Panc1 (cell line): ENCODE measurements around the gene TSPYL4. TPM values are rescaled to one million over a fixed set of nuclear protein-coding genes. Genes with fewer than 3 reads are reported as not detected.

Experiments used
- ATAC-seq: fragments of 200-7000 bp; cut with Tn5 transposase; 2 replicates; pipeline ENCODE4 v1.9.1; 2020; ENCODE audit warnings: mild to moderate bottlenecking, moderate library complexity
- BruUV-seq: library from RNA; stranded (reverse); fragments of 400-500 nt; replicated peaks from 2 replicates; lab custom pipeline; 2021; lab: Mats Ljungman, UMichigan
- CTCF ChIA-PET: fragments of 300-600 bp; sonication (Branson Sonifier 250); formaldehyde crosslinking; loops from one replicate; lab custom pipeline; 2022; ENCODE audit warnings: antibody characterized with exemption; lab: Charles Lee
- POLR2A ChIA-PET: fragments of 300-600 bp; sonication (Branson Sonifier 250); formaldehyde crosslinking; loops from one replicate; lab custom pipeline; 2022; ENCODE audit warnings: antibody characterized with exemption; lab: Charles Lee
- DNase-seq: peaks from one replicate; pipeline ENCODE4 v3.0.0-alpha.2; 2010; ENCODE audit warnings: low read depth, low spot score
- H3K27ac ChIP-seq: 2 replicates; pipeline ENCODE4 v1.5.1; 2011; ENCODE audit warnings: mild to moderate bottlenecking, low read length, inconsistent platforms
- H3K27me3 ChIP-seq: fragments of 200-500 bp; sonication (Bioruptor generic); 2 replicates; pipeline ENCODE4 v1.6.0; 2014; ENCODE audit warnings: low read length, inconsistent platforms; ENCODE audit not compliant: control insufficient read depth, insufficient read depth
- H3K36me3 ChIP-seq: fragments of 200-500 bp; sonication (Bioruptor generic); 2 replicates; pipeline ENCODE4 v1.5.1; 2014; ENCODE audit warnings: inconsistent platforms, mild to moderate bottlenecking, low read length, moderate library complexity; ENCODE audit not compliant: control insufficient read depth, insufficient read depth
- H3K4me1 ChIP-seq: 2 replicates; pipeline ENCODE4 v1.5.1; 2011; ENCODE audit warnings: inconsistent platforms, mild to moderate bottlenecking, low read length, moderate library complexity; ENCODE audit not compliant: control insufficient read depth, insufficient read depth
- H3K4me3 ChIP-seq, 2 experiments: 2 replicates each; pipeline ENCODE4 v1.5.1; 2011 to 2012; ENCODE audit warnings: low read depth in 2 of 2, low read length in 2 of 2, mild to moderate bottlenecking in 2 of 2, inconsistent platforms in 1 of 2, moderate library complexity in 1 of 2
- H3K9me3 ChIP-seq: fragments of 200-500 bp; sonication (Bioruptor generic); 2 replicates; pipeline ENCODE4 v1.5.1; 2014; ENCODE audit warnings: low read depth, mild to moderate bottlenecking, inconsistent platforms, low read length, moderate library complexity; ENCODE audit not compliant: control insufficient read depth, insufficient read depth
- POLR2AphosphoS5 ChIP-seq: IDR thresholded peaks from 2 replicates; pipeline ENCODE4 v1.6.1; 2012; ENCODE audit warnings: mild to moderate bottlenecking, low read depth, low read length, moderate library complexity
- SIN3A ChIP-seq: IDR thresholded peaks from 2 replicates; pipeline ENCODE4 v1.6.1; 2012; ENCODE audit warnings: low read depth, mild to moderate bottlenecking, low read length, moderate library complexity, borderline replicate concordance; ENCODE audit not compliant: insufficient read depth
- TCF7L2 ChIP-seq: IDR thresholded peaks from 2 replicates; pipeline ENCODE4 v1.6.1; 2011; ENCODE audit warnings: mild to moderate bottlenecking, low read depth, low read length, inconsistent platforms
- in situ Hi-C: cut with HindIII; loops from 2 replicates; pipeline ENCODE4 v1.10.0; 2016; ENCODE audit warnings: low sequenced_read_pairs, low pct_unique_long_range_greater_than_20kb
- intact Hi-C: fragments of 100-400 bp; cut with micrococcal nuclease; formaldehyde crosslinking; loops from one replicate; pipeline ENCODE4 v1.10.0; 2022; ENCODE audit not compliant: unreplicated experiment
- total RNA-seq: library from RNA; stranded (reverse); gene quantifications from one replicate; pipeline ENCODE4 v1.2.1, GENCODE V29; 2021; ENCODE audit not compliant: unreplicated experiment
- TF ChIP-seq, protein P1 (sequence below): fragments of 450-650 bp; IDR thresholded peaks from 2 replicates; pipeline ENCODE4 v1.5.1; 2017; ENCODE audit warnings: mild to moderate bottlenecking
- TF ChIP-seq, protein P2 (sequence below), 2 experiments: IDR thresholded peaks; 2 replicates each; pipeline ENCODE4 v1.6.1; 2011 to 2012; ENCODE audit warnings: low read depth in 2 of 2, control low read depth in 1 of 2, low read length in 1 of 2, mild to moderate bottlenecking in 1 of 2, moderate library complexity in 1 of 2; ENCODE audit not compliant: insufficient read depth in 1 of 2

TSPYL4 gene
- total RNA-seq, 1 experiment from 2014 or later = 7.6 TPM

DNA sequence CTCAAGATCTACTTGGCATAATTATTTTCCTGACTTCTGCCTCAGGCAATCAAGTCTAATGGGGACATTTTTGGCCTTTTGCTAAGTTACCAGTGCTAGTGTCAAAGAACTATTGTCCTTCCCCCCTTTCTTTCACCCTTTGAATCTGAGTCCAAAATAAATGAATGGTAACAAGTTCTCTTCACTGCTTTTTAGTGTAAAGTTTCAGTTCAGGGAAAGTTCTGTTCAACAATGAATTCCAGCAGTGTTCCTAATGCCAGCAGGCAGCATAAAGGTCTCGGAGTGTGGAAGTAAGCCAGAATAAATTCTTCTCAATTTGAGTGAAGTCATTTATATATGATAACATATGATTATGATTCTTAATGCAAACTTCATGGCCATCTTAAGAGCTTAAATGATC, 46.7 kb upstream of the TSPYL4 start:
- DNase-seq (no peak), ATAC-seq (no peak)
- TF ChIP-seq, protein P1, sequence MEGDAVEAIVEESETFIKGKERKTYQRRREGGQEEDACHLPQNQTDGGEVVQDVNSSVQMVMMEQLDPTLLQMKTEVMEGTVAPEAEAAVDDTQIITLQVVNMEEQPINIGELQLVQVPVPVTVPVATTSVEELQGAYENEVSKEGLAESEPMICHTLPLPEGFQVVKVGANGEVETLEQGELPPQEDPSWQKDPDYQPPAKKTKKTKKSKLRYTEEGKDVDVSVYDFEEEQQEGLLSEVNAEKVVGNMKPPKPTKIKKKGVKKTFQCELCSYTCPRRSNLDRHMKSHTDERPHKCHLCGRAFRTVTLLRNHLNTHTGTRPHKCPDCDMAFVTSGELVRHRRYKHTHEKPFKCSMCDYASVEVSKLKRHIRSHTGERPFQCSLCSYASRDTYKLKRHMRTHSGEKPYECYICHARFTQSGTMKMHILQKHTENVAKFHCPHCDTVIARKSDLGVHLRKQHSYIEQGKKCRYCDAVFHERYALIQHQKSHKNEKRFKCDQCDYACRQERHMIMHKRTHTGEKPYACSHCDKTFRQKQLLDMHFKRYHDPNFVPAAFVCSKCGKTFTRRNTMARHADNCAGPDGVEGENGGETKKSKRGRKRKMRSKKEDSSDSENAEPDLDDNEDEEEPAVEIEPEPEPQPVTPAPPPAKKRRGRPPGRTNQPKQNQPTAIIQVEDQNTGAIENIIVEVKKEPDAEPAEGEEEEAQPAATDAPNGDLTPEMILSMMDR = no peak
- TF ChIP-seq TCF7L2 = no peak
- TF ChIP-seq SIN3A = no peak
- TF ChIP-seq, protein P2, sequence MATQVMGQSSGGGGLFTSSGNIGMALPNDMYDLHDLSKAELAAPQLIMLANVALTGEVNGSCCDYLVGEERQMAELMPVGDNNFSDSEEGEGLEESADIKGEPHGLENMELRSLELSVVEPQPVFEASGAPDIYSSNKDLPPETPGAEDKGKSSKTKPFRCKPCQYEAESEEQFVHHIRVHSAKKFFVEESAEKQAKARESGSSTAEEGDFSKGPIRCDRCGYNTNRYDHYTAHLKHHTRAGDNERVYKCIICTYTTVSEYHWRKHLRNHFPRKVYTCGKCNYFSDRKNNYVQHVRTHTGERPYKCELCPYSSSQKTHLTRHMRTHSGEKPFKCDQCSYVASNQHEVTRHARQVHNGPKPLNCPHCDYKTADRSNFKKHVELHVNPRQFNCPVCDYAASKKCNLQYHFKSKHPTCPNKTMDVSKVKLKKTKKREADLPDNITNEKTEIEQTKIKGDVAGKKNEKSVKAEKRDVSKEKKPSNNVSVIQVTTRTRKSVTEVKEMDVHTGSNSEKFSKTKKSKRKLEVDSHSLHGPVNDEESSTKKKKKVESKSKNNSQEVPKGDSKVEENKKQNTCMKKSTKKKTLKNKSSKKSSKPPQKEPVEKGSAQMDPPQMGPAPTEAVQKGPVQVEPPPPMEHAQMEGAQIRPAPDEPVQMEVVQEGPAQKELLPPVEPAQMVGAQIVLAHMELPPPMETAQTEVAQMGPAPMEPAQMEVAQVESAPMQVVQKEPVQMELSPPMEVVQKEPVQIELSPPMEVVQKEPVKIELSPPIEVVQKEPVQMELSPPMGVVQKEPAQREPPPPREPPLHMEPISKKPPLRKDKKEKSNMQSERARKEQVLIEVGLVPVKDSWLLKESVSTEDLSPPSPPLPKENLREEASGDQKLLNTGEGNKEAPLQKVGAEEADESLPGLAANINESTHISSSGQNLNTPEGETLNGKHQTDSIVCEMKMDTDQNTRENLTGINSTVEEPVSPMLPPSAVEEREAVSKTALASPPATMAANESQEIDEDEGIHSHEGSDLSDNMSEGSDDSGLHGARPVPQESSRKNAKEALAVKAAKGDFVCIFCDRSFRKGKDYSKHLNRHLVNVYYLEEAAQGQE (IDR thresholded peaks at IDR 0.05; ENCODE audit: insufficient read depth in 1 of 2, low read depth in 2 of 2, low read length in 1 of 2) = no peak
- TF ChIP-seq POLR2AphosphoS5 = no peak
- Histone ChIP-seq H3K27me3 (peaks cover 9% of the 10 kb centered on the region), H3K4me3 (no peak overlapping the region), H3K4me1 (no peaks in the 10 kb centered on the region), H3K36me3 (no peaks in the 10 kb centered on the region), H3K9me3 (peaks cover 4% of the 10 kb centered on the region; the same call in 1 of the 2 replicates), H3K27ac (no peak overlapping the region)
- CTCF ChIA-PET = no interaction called here
- intact Hi-C loops = no loop called here
- no TSS peak for BruUV-seq
- in situ Hi-C loops = no loop called here
- POLR2A ChIA-PET = no interaction called here

DNA sequence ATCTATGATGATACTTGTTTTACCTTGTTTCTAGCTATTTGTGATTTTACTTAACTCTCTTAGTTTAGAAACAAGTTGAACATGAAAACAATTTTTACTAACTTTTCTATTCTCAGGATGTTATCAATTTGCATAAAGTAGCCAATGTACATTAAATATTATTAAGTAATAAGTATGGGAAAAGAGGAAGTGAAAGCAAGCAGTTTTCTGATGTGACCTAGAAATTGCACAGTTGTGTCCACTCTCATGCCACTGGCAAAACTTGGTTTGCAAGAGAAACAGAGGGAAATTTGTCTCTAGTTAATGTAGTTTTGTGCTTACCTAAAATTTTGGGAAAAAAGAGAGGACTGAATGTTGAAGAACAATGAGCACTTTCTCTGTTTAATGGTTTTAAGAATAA, 45.1 kb upstream of the TSPYL4 start:
- POLR2A ChIA-PET = no interaction called here
- intact Hi-C loops (no loop called here), in situ Hi-C loops (no loop called here)
- no peak overlapping the region for H3K27ac ChIP-seq
- ATAC-seq = no peak
- DNase-seq = no peak
- peaks cover 4% of the 10 kb centered on the region; the same call in 1 of the 2 replicates for H3K9me3 ChIP-seq
- H3K36me3 ChIP-seq = no peaks in the 10 kb centered on the region
- peaks cover 9% of the 10 kb centered on the region for H3K27me3 ChIP-seq
- no peaks in the 10 kb centered on the region for H3K4me1 ChIP-seq
- CTCF ChIA-PET = no interaction called here
- TF ChIP-seq TCF7L2 (no peak), SIN3A (no peak), POLR2AphosphoS5 (no peak)
- TF ChIP-seq, protein P2 (IDR thresholded peaks at IDR 0.05; ENCODE audit: insufficient read depth in 1 of 2, low read depth in 2 of 2, low read length in 1 of 2) = no peak
- TF ChIP-seq, protein P1 = no peak
- H3K4me3 ChIP-seq = no peak overlapping the region
- BruUV-seq = no TSS peak
